ENCODE results near the gene WWOX.

DNA sequence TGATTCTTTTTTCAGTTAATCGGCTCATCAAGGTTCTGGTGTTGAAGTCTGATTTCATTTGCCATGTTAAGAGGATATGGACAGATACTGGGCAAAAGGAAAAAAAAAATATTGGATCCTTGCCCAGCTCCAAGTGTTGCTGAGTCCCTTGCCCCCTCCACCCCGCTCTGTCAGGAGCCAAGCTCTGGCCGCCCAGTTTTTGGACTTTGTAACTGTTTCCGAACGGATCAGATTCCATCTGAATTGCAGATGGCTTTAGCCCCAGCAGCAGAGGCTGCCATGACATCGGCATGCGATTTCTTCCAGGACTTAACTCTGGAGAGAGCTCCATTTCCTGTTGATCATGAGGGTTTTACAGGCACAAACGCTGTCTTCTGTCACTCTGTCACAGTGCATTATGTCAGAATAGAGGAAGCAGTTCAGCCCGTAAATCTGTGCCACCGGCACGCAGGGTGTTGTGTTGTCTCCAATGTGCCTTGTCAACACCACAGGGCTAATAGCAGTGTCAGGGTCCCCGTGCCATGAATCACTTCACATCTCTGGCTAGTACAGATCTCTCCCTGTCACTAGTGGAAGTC, 885.5 kb downstream of the WWOX start:
- no peak for TF ChIP-seq YY1 (IDR thresholded peaks at IDR 0.05; ENCODE audit: low read depth, low read length)
- TF ChIP-seq, protein P1, sequence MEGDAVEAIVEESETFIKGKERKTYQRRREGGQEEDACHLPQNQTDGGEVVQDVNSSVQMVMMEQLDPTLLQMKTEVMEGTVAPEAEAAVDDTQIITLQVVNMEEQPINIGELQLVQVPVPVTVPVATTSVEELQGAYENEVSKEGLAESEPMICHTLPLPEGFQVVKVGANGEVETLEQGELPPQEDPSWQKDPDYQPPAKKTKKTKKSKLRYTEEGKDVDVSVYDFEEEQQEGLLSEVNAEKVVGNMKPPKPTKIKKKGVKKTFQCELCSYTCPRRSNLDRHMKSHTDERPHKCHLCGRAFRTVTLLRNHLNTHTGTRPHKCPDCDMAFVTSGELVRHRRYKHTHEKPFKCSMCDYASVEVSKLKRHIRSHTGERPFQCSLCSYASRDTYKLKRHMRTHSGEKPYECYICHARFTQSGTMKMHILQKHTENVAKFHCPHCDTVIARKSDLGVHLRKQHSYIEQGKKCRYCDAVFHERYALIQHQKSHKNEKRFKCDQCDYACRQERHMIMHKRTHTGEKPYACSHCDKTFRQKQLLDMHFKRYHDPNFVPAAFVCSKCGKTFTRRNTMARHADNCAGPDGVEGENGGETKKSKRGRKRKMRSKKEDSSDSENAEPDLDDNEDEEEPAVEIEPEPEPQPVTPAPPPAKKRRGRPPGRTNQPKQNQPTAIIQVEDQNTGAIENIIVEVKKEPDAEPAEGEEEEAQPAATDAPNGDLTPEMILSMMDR (IDR thresholded peaks at IDR 0.05; ENCODE audit: control extremely low read depth in 1 of 3, insufficient read depth in 1 of 3, low read depth in 1 of 3, low read length in 3 of 3): no peak
- TF ChIP-seq SP1 (IDR thresholded peaks at IDR 0.05; ENCODE audit: low read depth, low read length): no peak

Measured in H1 (cell line).